GM11168 (cell line): ENCODE measurements around the gene TMEM86A.
"Not testable (repeated sequence)": the region's sequence is repeated elsewhere in the genome, so short reads cannot be mapped to it uniquely, and the experiment has no call there.

Source experiments
- in situ Hi-C: fragments of 300-500 bp; cut with MboI; formaldehyde crosslinking; loops from one replicate; pipeline ENCODE4 v1.12.0; 2022; ENCODE audit warnings: low sequenced_read_pairs; ENCODE audit not compliant: unreplicated experiment

Gene TMEM86A, protein sequence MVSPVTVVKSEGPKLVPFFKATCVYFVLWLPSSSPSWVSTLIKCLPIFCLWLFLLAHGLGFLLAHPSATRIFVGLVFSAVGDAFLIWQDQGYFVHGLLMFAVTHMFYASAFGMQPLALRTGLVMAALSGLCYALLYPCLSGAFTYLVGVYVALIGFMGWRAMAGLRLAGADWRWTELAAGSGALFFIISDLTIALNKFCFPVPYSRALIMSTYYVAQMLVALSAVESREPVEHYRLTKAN

DNA sequence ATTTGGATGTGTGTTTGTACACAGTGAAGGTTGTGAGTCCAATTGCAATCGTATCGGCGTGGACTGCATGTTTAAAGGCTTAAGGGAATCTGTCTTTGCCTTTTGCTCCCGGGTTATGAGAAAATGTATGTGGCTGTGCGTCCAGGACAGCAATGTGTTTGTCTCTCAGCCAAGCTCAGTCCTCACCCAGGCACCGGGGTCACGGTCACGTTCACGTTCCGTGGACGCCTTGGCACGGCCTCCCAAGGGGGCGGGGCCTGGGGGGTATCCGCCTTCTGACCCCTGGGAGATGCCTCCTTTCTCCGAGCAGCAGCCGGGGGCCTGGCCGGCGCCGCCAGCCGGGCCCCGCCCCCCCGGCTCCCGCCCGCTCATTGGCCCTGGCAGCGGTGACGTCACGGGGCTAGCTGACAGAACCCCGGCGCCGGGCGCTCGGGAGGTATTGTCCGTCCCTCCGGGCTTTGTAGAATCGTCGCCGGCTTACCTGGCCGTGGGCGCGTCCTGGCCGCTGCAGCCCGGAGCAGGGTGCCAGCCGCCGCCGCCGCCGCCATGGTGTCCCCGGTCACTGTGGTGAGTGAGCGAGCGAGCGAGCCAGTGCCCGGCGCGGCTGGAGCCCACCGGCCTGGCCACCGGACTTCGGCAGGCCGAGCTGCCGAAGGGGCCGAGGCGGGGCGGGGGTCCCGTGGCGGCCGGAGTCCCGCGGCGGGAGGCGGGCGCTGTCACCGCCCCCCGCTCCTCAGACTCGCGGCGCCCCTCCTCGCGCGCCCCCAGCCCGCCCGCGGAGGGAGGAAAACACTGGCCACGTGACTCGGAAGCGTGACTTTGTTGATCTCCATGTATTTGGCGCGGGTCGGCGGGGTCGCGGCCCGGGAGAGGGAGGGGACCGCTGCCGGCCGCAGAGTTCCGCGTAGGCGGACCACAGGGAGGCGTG is at the start of gene TMEM86A:
Gene TMEM86A (plus strand): TSS at position 439 of the 928 bp plus-strand sequence. CDS start 108 bp downstream, at position 547.
- in situ Hi-C loops, result no loop called here

DNA sequence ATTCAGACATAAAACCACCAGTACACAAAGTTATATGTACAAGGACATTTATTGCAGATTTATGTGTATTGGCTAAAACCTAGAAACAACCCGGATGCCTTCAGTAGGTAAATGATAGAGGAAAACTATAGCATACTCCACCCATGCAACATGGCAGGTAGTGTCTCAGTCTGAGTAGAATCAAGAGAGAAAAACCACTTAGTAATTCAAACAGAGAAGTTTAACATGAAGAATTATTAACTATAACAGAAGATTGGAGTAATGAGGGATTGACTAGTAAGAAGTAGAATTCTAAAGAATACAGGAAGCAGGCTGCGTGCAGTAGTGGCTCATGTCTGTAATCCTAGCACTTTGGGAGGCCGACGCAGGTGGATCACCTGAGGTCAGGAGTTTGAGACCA is 48.2 kb upstream of the TMEM86A start:
- in situ Hi-C loops, result no loop called here

DNA sequence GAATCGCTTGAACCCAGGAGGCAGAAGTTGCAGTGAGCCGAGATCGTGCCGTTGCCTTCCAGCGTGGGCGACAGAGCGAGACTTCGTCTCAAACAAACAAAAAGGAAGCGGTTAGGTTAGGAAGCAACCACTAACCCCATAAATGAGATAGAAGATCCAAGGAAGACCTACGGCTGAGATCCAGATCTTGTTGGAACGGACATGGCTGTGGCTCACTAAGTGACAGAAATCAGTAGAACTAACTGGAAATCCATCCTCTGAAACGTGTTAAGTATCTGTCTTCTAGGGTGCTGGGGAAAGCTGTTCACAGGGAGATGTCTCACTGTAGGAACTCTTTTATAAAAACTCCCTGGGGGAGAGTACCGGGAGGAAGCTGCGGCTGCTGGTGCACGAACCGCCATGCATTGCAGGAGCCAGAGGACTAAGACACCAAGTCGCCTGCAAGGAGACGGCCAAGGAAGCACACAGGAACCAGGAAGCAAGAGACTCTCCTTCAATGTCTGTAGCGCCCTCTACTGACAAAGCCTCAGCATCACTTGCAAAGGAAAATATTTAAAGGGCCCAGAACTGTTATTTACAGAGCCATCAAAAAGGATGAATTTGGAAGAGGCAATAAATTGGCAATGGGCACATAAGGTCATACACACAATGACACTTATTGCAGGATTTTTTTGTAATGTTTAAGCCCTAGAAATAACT is 47.6 kb upstream of the TMEM86A start:
- in situ Hi-C loops, result no loop called here

DNA sequence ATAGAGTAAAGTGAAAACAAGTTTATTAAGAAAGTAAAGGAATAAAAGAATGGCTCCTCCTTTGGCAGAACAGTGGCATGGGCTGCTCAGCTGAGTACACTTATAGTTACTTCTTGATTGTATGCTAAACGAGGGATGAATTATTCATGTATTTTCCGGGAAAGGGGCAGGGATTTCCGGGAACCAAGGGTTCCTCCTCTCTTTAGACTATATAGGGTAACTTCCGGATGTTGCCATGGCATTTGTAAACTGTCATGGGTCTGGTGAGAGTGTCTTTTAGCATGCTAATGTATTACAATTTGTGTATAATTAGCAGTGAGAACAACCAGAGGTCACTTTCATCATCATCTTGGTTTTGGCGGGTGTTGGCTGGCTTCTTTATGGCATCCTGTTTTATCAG is 40.9 kb upstream of the TMEM86A start:
- in situ Hi-C loops, result no loop called here

DNA sequence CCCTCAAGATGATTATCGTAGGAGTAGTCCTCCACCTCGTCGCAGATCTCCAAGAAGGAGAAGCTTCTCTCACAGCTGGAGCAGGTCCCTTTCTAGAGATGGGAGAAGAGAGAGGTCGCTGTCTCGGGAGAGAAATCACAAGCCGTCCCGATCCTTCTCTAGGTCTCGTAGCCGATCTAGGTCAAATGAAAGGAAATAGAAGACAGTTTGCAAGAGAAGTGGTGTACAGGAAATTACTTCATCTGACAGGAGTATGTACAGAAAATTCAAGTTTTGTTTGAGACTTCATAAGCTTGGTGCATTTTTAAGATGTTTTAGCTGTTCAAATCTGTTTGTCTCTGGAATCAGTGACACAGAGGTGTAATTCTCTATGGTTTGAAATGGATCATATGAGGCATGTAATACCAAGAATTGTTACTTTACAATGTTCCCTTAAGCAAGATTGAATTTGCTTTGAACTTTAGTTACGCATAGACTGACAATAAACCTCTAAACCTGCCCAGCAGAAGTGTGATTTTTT is 33.2 kb upstream of the TMEM86A start:
- in situ Hi-C loops, result not testable (repeated sequence)

DNA sequence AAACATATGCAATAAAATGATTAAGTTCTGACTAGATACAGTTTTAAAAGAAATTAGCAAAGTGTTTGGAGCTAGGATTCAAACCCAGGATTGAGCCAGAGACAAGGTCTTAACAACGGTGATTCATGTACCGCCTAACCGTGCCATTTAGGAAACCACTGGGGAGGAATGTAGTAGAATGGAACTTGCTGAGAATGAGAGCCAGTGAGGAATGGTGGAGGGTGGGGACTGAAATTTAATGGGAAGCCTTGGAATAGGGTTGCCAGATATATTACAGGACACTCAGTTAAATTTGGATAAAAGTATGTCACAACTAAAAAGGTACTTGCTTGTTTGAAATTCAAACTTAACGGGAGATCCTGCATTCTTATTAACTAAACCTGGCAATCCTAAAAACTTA is 30.4 kb upstream of the TMEM86A start:
- in situ Hi-C loops, result no loop called here

DNA sequence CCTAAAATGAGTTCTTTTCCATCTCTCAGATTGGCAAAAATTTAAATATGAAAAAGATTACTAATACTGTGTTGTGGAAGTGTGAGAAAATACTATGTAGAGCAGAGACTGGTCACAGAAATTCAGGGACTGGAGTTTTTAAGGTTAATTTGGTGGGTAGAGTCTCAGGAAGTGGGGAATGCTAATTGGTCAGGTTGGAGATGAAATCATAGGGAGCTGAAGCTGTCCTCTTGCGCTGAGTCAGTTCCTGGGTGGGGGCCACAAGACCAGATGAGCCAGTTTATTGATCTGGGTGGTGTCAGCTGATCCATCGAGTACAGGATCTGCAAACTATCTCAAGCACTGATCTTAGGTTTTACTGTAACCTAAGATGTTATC is 29.4 kb upstream of the TMEM86A start:
- in situ Hi-C loops, result no loop called here

DNA sequence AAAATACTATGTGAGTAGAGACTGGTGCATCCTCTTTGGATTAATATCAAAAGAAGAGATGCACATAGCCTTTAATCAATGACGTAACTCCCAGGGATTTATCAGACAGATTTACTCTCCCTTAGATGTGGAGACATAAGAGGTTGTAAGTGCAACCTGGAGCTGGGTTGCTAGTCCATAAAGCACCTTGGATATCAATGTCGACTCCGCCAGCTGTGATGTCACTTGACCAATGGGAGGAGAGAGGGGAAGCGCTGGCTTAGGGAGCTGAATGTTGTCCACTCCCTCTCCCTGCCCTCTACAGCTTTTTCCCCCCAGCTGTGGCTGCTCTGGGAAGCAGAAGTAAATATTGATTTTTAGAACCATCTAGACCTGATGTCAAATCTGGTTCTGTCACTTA is 28.9 kb upstream of the TMEM86A start:
- in situ Hi-C loops, result no loop called here

DNA sequence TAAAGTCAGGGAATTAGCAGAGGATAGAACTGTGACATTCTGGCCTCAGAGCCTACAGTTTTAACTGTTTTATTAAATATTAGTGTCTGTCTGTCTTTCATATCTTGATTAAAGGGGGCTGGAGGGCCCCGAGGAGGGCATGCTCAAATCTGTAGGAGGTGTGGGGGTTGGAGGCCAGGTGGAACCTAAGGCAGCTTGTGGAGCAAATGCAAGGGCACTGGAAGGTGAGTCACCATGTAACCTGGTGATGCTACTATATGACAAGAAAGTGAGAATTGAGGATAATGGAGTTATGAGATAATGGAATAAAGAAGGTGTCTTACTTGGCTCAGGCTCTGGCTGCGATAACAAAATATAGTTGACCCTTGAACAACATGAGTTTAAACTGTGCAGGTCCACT is 27.3 kb upstream of the TMEM86A start:
- in situ Hi-C loops, result no loop called here

DNA sequence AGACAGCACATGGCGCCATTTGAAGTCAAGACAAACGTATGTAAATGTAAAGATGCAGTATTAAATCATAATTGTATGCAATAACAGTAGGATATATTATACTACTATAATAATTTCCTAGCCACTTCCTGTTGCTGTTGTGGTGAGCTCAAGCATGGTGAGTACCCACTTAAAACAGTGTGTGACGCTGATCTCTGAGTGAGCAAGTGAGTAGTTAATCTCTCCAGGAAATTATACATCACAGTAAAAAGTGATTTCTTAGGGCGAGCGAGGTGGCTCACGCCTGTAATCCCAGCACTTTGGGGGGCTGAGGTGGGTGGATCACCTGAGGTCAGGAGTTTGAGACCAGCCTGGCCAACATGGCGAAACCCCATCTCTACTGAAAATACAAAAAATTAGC is 26.4 kb upstream of the TMEM86A start:
- in situ Hi-C loops, result not testable (repeated sequence)

DNA sequence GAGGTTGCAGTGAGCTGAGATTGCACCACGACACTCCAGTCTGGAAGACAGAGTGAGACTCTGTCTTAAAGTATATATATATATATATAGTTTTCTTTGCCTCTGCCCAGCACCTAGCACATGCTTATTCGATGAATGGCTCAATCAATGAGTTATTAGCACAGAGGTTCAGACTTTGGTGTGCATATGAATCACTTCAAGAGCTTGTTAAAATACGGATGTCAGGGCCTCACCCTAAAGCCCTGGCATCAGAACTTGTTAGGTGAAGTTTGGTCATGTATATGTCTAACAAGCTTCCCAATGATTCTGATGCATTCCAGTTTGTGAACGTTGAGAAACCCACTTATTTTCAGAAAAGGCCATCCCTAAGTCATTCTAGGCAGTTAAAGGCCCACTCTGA is 21.8 kb upstream of the TMEM86A start:
- in situ Hi-C loops, result no loop called here

DNA sequence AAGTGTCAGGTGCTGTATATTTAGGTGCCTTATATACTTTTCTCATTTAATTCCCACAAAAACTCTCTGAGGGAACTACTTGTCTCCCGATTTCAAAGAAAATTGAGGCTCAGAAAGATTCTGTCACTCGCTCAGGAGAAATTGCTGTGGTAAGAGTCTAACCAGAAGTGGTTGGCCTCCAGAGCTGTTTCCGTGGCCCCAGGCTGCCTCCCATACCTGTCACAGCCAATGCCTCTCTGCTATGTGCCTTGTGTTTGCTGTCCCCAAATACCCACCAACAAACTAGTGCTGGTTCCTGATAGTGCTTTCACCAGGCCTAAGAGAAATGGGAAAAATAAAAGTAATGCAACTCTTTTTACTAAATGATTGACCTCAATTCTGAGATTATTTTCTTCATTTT is 21.0 kb upstream of the TMEM86A start:
- in situ Hi-C loops, result no loop called here

DNA sequence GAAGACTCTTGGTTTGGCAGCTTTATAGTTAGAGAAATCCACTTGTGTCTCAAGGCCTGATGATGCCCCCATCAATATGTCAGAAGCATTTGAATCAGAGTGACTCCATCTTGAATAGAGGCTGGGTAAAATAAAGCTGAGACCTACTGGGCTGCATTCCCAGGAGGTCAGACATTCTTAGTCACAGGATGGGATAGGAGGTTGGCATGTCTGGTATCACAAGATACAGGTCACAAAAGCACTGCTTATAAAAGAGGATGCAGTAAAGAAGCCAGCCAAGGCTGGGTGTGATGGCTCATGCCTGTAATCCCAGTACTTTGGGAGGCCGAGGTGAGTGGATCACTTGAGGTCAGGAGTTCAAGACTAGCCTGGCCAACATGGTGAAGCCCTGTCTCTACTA is 16.6 kb upstream of the TMEM86A start:
- in situ Hi-C loops, result not testable (repeated sequence)

DNA sequence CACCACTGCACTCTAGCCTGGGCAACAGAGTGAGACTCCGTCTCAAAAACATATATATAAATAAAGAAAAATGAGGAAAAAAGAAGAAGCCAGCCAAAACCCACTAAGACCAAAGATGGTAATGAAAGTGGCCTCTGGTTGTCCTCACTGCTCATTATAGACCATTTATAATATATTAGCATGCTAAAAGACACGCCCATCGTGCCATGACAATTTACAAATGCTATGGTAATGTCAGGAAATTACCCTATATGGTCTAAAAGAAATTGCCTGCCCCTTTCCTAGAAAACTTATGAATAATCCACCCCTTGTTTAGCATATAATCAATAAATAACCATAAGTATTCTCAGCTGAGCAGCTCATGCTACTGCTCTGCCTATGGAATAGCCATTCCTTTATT is 16.1 kb upstream of the TMEM86A start:
- in situ Hi-C loops, result no loop called here

DNA sequence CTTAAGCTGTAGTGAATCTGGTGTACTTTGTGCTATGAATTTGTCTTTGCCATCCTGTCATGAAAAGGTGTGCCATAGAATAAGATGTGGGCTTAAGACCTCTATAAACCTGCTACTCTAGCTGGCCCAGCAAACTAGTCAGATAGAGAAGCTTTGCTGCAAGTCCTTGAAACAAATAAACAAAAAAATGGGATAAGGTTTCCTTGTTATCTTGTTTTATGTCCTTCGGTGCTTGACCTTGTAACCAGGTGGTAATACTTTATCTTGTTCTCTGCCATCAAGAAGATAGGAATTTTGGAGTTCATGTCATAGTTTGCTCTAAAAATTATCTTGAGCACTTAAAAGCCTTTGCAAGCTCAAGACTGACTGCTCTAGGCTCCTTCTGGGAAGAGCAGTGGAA is 14.3 kb upstream of the TMEM86A start:
- in situ Hi-C loops, result no loop called here

DNA sequence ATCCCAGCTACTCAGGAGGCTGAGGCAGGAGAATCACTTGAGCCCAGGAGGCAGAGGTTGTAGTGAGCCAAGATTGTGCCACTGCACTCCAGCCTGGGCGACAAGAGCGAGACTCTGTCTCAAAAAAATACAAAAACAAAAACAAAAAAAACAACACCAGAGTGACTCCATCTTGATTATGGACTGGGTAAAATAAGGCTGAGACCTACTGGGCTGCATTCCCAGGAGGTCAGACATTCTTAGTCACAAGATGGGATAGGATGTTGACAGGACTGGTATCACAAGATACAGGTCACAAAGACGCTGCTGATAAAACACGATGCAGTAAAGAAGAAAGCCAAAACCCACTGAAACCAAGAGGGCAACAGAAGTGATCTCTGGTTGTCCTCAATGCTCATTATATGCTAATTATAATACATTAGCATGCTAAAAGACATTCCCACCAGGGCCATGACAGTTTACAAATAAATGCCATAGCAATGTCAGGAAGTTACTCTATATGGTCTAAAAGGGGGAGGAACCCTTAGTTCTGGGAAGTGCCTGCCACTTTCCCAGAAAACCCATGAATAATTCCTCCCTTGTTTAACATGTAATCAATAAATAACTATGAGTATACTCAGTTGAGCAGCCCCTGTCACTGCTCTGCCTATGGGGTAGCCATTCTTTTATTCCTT is 7.0 kb upstream of the TMEM86A start:
- in situ Hi-C loops, result not testable (repeated sequence)

DNA sequence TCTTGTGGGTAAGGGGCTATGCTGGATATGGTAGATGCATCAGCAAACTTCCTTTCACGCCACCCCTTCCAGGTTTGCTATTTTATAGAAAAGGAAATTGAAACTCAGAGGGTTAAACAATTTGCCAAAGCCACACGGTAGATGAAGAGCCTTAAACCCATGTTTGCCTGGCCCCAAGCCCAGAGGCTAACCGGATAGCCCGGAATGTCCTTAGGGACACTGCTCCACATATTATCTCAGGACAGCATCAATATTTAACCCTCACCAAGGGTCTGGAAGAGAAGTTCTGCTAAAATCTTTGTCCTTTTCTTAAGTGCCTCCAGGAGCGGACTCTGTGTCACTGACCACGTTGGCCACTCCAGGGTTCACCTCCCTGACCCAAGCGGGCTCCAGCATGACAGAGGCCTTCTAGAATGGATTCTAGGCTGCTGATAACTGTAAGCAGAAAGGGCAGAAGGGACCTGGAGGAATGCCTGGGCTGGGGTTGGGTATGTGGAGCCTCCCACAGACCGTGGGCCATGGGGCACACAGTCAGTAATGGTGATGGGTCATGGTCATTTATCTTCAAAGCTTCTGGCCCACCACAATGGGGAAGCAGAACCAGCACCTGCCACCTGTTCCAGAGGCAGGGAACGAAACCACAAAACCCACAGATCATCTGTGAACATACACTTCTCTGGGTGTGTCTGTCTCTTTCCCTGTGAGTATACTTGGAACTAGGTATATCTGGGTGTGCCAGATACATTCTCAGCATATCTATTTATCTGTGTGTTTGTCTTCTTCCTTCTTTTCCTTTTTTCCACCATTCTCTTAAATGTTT is 5.4 kb upstream of the TMEM86A start:
- in situ Hi-C loops, result no loop called here

DNA sequence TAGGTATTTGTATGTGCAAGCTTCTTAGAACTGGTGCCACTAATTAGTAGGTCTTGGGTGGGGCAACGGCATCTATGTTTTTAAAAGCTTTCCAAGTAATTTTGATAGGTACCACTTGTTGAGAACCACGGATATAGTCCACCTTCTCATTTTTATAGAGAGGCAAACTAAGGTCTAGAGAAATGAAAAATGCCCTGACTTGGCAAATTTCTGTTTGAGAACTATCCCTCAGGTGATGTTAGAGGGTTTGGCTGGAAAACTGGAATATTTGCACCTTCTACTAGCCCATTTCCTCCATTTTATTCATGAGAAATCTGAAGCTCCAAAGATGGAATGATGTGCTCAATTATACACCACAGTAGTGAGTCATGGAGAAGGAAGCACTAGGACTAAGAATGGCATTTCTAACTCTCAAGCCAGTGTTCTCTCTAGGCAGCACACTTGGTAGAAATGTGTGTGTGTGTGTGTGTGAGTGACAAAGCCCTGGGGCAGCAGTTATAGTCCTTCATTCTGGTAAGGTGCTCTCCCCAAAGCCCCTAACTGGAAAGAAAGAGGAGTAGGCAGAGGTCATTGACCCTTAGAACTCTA is 1.8 kb upstream of the TMEM86A start:
- in situ Hi-C loops, result no loop called here

DNA sequence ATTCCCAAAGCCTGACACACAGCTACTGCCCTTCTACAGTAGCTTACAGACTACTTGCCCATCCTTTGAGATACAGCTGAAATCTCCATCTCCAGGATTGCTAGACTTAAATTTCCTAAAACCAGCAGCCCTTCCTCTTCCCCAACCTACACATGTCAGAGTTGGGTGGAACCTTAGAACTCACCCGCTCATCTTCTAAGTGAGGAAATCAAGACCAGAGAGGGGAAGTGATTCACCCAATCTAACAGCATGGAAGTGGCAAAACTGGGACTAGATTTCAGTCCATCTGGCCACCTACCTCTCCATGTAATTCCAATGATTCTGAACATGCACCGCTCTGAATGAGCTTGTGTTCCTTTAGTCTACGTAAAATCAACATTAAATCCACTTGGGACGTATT is 1.0 kb upstream of the TMEM86A start:
- in situ Hi-C loops, result no loop called here
